HEK293 (cell line): ENCODE results near the gene FKBP9.

ENCODE experiments used
- HOXD13 ChIP-seq: sonication (generic); formaldehyde crosslinking; IDR thresholded peaks from 2 replicates; pipeline ENCODE4 v1.8.0; 2022; ENCODE audit warnings: missing genetic modification reagents, borderline replicate concordance
- IKZF3 ChIP-seq: fragments of 450-650 bp; IDR thresholded peaks from 2 replicates; pipeline ENCODE4 v1.5.0; 2018; ENCODE audit warnings: missing biosample characterization, mild to moderate bottlenecking, missing genetic modification characterization, moderate library complexity
- KLF10 ChIP-seq: fragments of 450-650 bp; IDR thresholded peaks from 2 replicates; pipeline ENCODE4 v1.5.1; 2018; ENCODE audit warnings: missing biosample characterization, mild to moderate bottlenecking, missing genetic modification characterization
- KLF17 ChIP-seq: fragments of 450-650 bp; formaldehyde crosslinking; IDR thresholded peaks from 2 replicates; pipeline ENCODE4 v1.5.1; 2016; ENCODE audit warnings: missing biosample characterization, missing genetic modification characterization
- PRDM6 ChIP-seq: fragments of 450-650 bp; formaldehyde crosslinking; IDR thresholded peaks from 2 replicates; pipeline ENCODE4 v1.5.1; 2017; ENCODE audit warnings: missing biosample characterization, missing genetic modification characterization
- SP7 ChIP-seq: fragments of 450-650 bp; formaldehyde crosslinking; IDR thresholded peaks from 2 replicates; pipeline ENCODE4 v1.5.1; 2016; ENCODE audit warnings: missing biosample characterization, missing genetic modification characterization
- TRIM28 ChIP-seq: IDR thresholded peaks from 2 replicates; pipeline ENCODE4 v1.6.1; 2011; ENCODE audit warnings: low read length, control low read depth, borderline replicate concordance
- TSHZ1 ChIP-seq: fragments of 450-650 bp; formaldehyde crosslinking; IDR thresholded peaks from 2 replicates; pipeline ENCODE4 v1.5.1; 2016; ENCODE audit warnings: missing biosample characterization, missing genetic modification characterization, borderline replicate concordance
- ZBTB10 ChIP-seq: fragments of 450-650 bp; formaldehyde crosslinking; IDR thresholded peaks from 2 replicates; pipeline ENCODE4 v1.5.1; 2016; ENCODE audit warnings: missing biosample characterization, missing genetic modification characterization
- ZBTB48 ChIP-seq: fragments of 450-650 bp; formaldehyde crosslinking; IDR thresholded peaks from 2 replicates; pipeline ENCODE4 v1.5.1; 2016; ENCODE audit warnings: missing biosample characterization, missing genetic modification characterization
- ZFP3 ChIP-seq: fragments of 450-650 bp; formaldehyde crosslinking; IDR thresholded peaks from 2 replicates; pipeline ENCODE4 v1.5.1; 2016; ENCODE audit warnings: low read depth, missing biosample characterization, missing genetic modification characterization
- ZNF112 ChIP-seq: fragments of 450-650 bp; formaldehyde crosslinking; IDR thresholded peaks from 2 replicates; pipeline ENCODE4 v1.5.0; 2017; ENCODE audit warnings: missing biosample characterization, missing genetic modification characterization
- ZNF132 ChIP-seq: fragments of 450-650 bp; formaldehyde crosslinking; IDR thresholded peaks from 2 replicates; pipeline ENCODE4 v1.5.1; 2017; ENCODE audit warnings: missing biosample characterization, missing genetic modification characterization, borderline replicate concordance
- ZNF169 ChIP-seq: fragments of 450-650 bp; formaldehyde crosslinking; IDR thresholded peaks from 2 replicates; pipeline ENCODE4 v1.5.1; 2016; ENCODE audit warnings: missing biosample characterization, missing genetic modification characterization
- ZNF221 ChIP-seq: fragments of 450-650 bp; formaldehyde crosslinking; IDR thresholded peaks from 2 replicates; pipeline ENCODE4 v1.5.1; 2017; ENCODE audit warnings: missing biosample characterization, missing genetic modification characterization, borderline replicate concordance
- ZNF366 ChIP-seq: fragments of 450-650 bp; formaldehyde crosslinking; conservative IDR thresholded peaks from 2 replicates; pipeline ENCODE4 v1.5.1; 2016; ENCODE audit warnings: missing biosample characterization, missing genetic modification characterization
- ZNF37A ChIP-seq: fragments of 450-650 bp; IDR thresholded peaks from 2 replicates; pipeline ENCODE4 v1.5.1; 2018; ENCODE audit warnings: missing biosample characterization, missing genetic modification characterization
- ZNF391 ChIP-seq: fragments of 450-650 bp; formaldehyde crosslinking; IDR thresholded peaks from 2 replicates; pipeline ENCODE4 v1.5.1; 2016; ENCODE audit warnings: low read depth, missing biosample characterization, missing genetic modification characterization, borderline replicate concordance
- ZNF530 ChIP-seq: fragments of 450-650 bp; formaldehyde crosslinking; IDR thresholded peaks from 2 replicates; pipeline ENCODE4 v1.5.1; 2016; ENCODE audit warnings: low read depth, missing biosample characterization, missing genetic modification characterization
- ZNF549 ChIP-seq: fragments of 450-650 bp; IDR thresholded peaks from 2 replicates; pipeline ENCODE4 v1.5.1; 2018; ENCODE audit warnings: missing biosample characterization, missing genetic modification characterization, mild to moderate bottlenecking, inconsistent platforms, moderate library complexity
- ZNF596 ChIP-seq: fragments of 450-650 bp; IDR thresholded peaks from 2 replicates; pipeline ENCODE4 v1.5.0; 2018; ENCODE audit warnings: missing biosample characterization, mild to moderate bottlenecking, missing genetic modification characterization, moderate library complexity
- ZNF600 ChIP-seq: fragments of 450-650 bp; formaldehyde crosslinking; IDR thresholded peaks from 2 replicates; pipeline ENCODE4 v1.5.1; 2016; ENCODE audit warnings: missing biosample characterization, missing genetic modification characterization
- ZNF623 ChIP-seq: fragments of 450-650 bp; formaldehyde crosslinking; IDR thresholded peaks from 2 replicates; pipeline ENCODE4 v1.5.1; 2016; ENCODE audit warnings: missing biosample characterization, missing genetic modification characterization
- ZNF624 ChIP-seq: fragments of 450-650 bp; formaldehyde crosslinking; IDR thresholded peaks from 2 replicates; pipeline ENCODE4 v1.5.1; 2017; ENCODE audit warnings: missing biosample characterization, missing genetic modification characterization
- ZNF645 ChIP-seq: fragments of 450-650 bp; formaldehyde crosslinking; IDR thresholded peaks from 2 replicates; pipeline ENCODE4; 2016; ENCODE audit warnings: missing biosample characterization, missing genetic modification characterization
- ZNF677 ChIP-seq: fragments of 450-650 bp; IDR thresholded peaks from 2 replicates; pipeline ENCODE4 v1.5.0; 2018; ENCODE audit warnings: missing biosample characterization, mild to moderate bottlenecking, missing genetic modification characterization, moderate library complexity
- TF ChIP-seq, protein P1 (sequence below): fragments of 450-650 bp; IDR thresholded peaks from 2 replicates; pipeline ENCODE4 v1.5.1; 2018; ENCODE audit warnings: missing biosample characterization, mild to moderate bottlenecking, missing genetic modification characterization

Gene FKBP9

GRCh38 chr7:32937344-32938174, 19.7 kb upstream of the FKBP9 start (continued):
- TF ChIP-seq ZNF366 (tag by site-specific recombination) (no peak), ZNF623 (no peak), TRIM28 (peak; percentile 17; the same call in 1 of the 2 replicates), ZNF37A (peak; percentile 59; the same call in 1 of the 2 replicates), ZBTB48 (tag by site-specific recombination) (0 out of 2 replicates have a peak, but pooled peaks have one; percentile 22), ZNF600 (peak; percentile 95), HOXD13 (CRISPR knock-in tag) (no peak), ZNF624 (tag by site-specific recombination) (peak; percentile 48; the same call in 1 of the 2 replicates), ZNF549 (peak; percentile 50), ZNF391 (tag by site-specific recombination) (no peak), ZNF530 (tag by site-specific recombination) (no peak), KLF17 (tag by site-specific recombination) (peak; percentile 23; the same call in 1 of the 2 replicates), ZNF645 (tag by site-specific recombination) (no peak), ZNF112 (tag by site-specific recombination) (no peak), ZNF677 (tag by site-specific recombination) (peak; percentile 50; the same call in 1 of the 2 replicates), ZFP3 (tag by site-specific recombination) (no peak), IKZF3 (peak; percentile 55; the same call in 1 of the 2 replicates), ZNF169 (tag by site-specific recombination) (no peak), ZNF221 (tag by site-specific recombination) (peak; percentile 42; the same call in 1 of the 2 replicates), KLF10 (tag by site-specific recombination) (peak; percentile 73; the same call in 1 of the 2 replicates), SP7 (peak; percentile 48), PRDM6 (tag by site-specific recombination) (peak; percentile 39; the same call in 1 of the 2 replicates), ZNF596 (tag by site-specific recombination) (0 out of 2 replicates have a peak, but pooled peaks have one; percentile 42), ZBTB10 (tag by site-specific recombination) (no peak), TSHZ1 (tag by site-specific recombination) (no peak), ZNF132 (tag by site-specific recombination) (no peak)
- TF ChIP-seq, protein P1, sequence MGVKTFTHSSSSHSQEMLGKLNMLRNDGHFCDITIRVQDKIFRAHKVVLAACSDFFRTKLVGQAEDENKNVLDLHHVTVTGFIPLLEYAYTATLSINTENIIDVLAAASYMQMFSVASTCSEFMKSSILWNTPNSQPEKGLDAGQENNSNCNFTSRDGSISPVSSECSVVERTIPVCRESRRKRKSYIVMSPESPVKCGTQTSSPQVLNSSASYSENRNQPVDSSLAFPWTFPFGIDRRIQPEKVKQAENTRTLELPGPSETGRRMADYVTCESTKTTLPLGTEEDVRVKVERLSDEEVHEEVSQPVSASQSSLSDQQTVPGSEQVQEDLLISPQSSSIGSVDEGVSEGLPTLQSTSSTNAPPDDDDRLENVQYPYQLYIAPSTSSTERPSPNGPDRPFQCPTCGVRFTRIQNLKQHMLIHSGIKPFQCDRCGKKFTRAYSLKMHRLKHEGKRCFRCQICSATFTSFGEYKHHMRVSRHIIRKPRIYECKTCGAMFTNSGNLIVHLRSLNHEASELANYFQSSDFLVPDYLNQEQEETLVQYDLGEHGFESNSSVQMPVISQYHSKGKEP (tag by site-specific recombination) = peak; percentile 86
